Motor neuron (in vitro differentiated cells): ENCODE measurements around the gene SLC22A17. TPM values are rescaled to one million over a fixed set of nuclear protein-coding genes. Genes with fewer than 3 reads are reported as not detected.
"Not testable (repeated sequence)": the region's sequence is repeated elsewhere in the genome, so short reads cannot be mapped to it uniquely, and the experiment has no call there.

ENCODE experiments used
- ATAC-seq, 8 experiments: fragments of 200-7000 bp; cut with Tn5 transposase; replicated peaks in 6 of 8; 2 replicates each; pipeline ENCODE4 v1.8.0; 2021; ENCODE audit warnings: mild to moderate bottlenecking in 8 of 8, moderate library complexity in 8 of 8
- H3K27ac ChIP-seq, 2 donors: fragments of 250-450 bp; sonication (Bioruptor Pico); 2 replicates each; pipeline ENCODE4 v1.9.0; 2021; ENCODE audit warnings: antibody characterized with exemption in 2 of 2, mild to moderate bottlenecking in 2 of 2, moderate library complexity in 1 of 2
- H3K4me1 ChIP-seq, 2 donors: fragments of 250-450 bp; sonication (Bioruptor Pico); replicated peaks in 1 of 2; 2 replicates each; pipeline ENCODE4 v1.6.1; 2021; ENCODE audit warnings: antibody characterized with exemption in 2 of 2, mild to moderate bottlenecking in 2 of 2, moderate library complexity in 1 of 2
- H3K4me3 ChIP-seq, 5 donors: fragments of 250-450 bp; sonication (Bioruptor Pico); 2 replicates each; pipeline ENCODE4 v1.9.0; 2021; ENCODE audit warnings: antibody characterized with exemption in 5 of 5, mild to moderate bottlenecking in 5 of 5, moderate library complexity in 4 of 5
- WGBS, 10 experiments: fragments of 450-650 bp; shearing (Covaris generic); methylation state at CpG; one replicate each; pipeline ENCODE4 v1.0.0; 2022; 5-methylcytosine and 5-hydroxymethylcytosine counted together
- in situ Hi-C, 9 experiments: fragments of 400-800 bp; cut with MboI; loops; one replicate each; pipeline ENCODE4 v1.15.0; 2021; ENCODE audit warnings: low sequenced_read_pairs in 9 of 9, low pct_unique_long_range_greater_than_20kb in 2 of 9; ENCODE audit not compliant: unreplicated experiment in 9 of 9
- total RNA-seq, 8 experiments: library from RNA; unstranded; fragments of 300-600 nt; gene quantifications; 2 replicates each; pipeline versions ENCODE4 v1.2.3 to v1.2.4, GENCODE V29; 2022

Gene SLC22A17
- total RNA-seq, 8 experiments from 2014 or later, result 3.1 to 110 (median 39.3) TPM

GRCh38 chr14:23387916-23388882, 35.5 kb upstream of the SLC22A17 start:
- Histone ChIP-seq H3K4me3 (no peak overlapping the region), H3K27ac (no peak overlapping the region), H3K4me1 (no peaks in the 10 kb centered on the region)
- in situ Hi-C loops, result no loop called here
- 33 to 90% (median 68%) methylated on average over 2 to 12 of the region's 26 CpGs; no CpG with 5 or more reads in 3 of the 10 experiments for WGBS, 10 experiments
- no peak for ATAC-seq

GRCh38 chr14:23386999-23387398, 34.3 kb upstream of the SLC22A17 start:
- H3K4me3 ChIP-seq, result no peak overlapping the region
- in situ Hi-C loops, result no loop called here
- H3K27ac ChIP-seq, result no peak overlapping the region
- H3K4me1 ChIP-seq, result no peaks in the 10 kb centered on the region
- no peak for ATAC-seq
- WGBS, 10 experiments, result 0 to 100% (median 83%) methylated on average over 1 of the region's 1 CpG; no CpG with 5 or more reads in 2 of the 10 experiments

- H3K4me3 ChIP-seq, in situ Hi-C loops, H3K4me1 ChIP-seq, H3K27ac ChIP-seq, ATAC-seq: not testable (repeated sequence)
- 0 to 92% methylated on average over 1 to 7 of the region's 17 CpGs; no CpG with 5 or more reads in 8 of the 10 experiments for WGBS, 10 experiments
These were observed 33.6 kb upstream of the SLC22A17 start for GRCh38 chr14:23386266-23386657.

- H3K27ac ChIP-seq, result no peak overlapping the region
- in situ Hi-C loops, result no loop called here
- no peak for ATAC-seq
- 45 to 100% (median 93%) methylated on average over 1 to 8 of the region's 18 CpGs; no CpG with 5 or more reads in 2 of the 10 experiments for WGBS, 10 experiments
- H3K4me3 ChIP-seq, result no peak overlapping the region
- no peaks in the 10 kb centered on the region for H3K4me1 ChIP-seq
These were observed 33.1 kb upstream of the SLC22A17 start for GRCh38 chr14:23385642-23386265.

- in situ Hi-C loops, result no loop called here
- ATAC-seq, result peak in 1 of 8 experiments; percentile 36
- WGBS, 10 experiments, result 31 to 100% (median 59%) methylated on average over 1 to 2 of the region's 2 CpGs
- no peak overlapping the region for H3K27ac ChIP-seq
- no peaks in the 10 kb centered on the region for H3K4me1 ChIP-seq
- H3K4me3 ChIP-seq, result no peak overlapping the region
These were observed 32.6 kb upstream of the SLC22A17 start for GRCh38 chr14:23385244-23385641.

- ATAC-seq, result no peak
These were observed 31.8 kb upstream of the SLC22A17 start for GRCh38 chr14:23384364-23385080.

GRCh38 chr14:23382731-23383440, 30.2 kb upstream of the SLC22A17 start:
- ATAC-seq, result no peak
- WGBS, 10 experiments, result 13 to 80% (median 68%) methylated on average over 2 to 8 of the region's 10 CpGs; no CpG with 5 or more reads in 3 of the 10 experiments
- in situ Hi-C loops, result no loop called here
- no peak overlapping the region for H3K27ac ChIP-seq
- H3K4me3 ChIP-seq, result no peak overlapping the region
- H3K4me1 ChIP-seq, result no peaks in the 10 kb centered on the region

More at GRCh38 chr14:23384364-23385080, 31.8 kb upstream of the SLC22A17 start:
- in situ Hi-C loops, result no loop called here
- no peak overlapping the region for H3K27ac ChIP-seq
- 24 to 100% (median 81%) methylated on average over 2 to 9 of the region's 29 CpGs for WGBS, 10 experiments
- H3K4me3 ChIP-seq, result no peak overlapping the region
- no peaks in the 10 kb centered on the region for H3K4me1 ChIP-seq

GRCh38 chr14:23382276-23382675, 29.6 kb upstream of the SLC22A17 start:
- Histone ChIP-seq H3K4me3 (no peak overlapping the region), H3K4me1 (no peaks in the 10 kb centered on the region), H3K27ac (no peak overlapping the region)
- in situ Hi-C loops, result no loop called here
- 96% methylated on average over 4 of the region's 6 CpGs; no CpG with 5 or more reads in 9 of the 10 experiments for WGBS, 10 experiments
- no peak for ATAC-seq

GRCh38 chr14:23381871-23382270, 29.2 kb upstream of the SLC22A17 start:
- Histone ChIP-seq H3K27ac (no peak overlapping the region), H3K4me3 (no peak overlapping the region), H3K4me1 (no peaks in the 10 kb centered on the region)
- ATAC-seq, result no peak
- 30 to 50% methylated on average over 1 to 2 of the region's 3 CpGs; no CpG with 5 or more reads in 8 of the 10 experiments for WGBS, 10 experiments
- in situ Hi-C loops, result no loop called here

- Histone ChIP-seq H3K4me1 (no peaks in the 10 kb centered on the region), H3K27ac (no peak overlapping the region), H3K4me3 (no peak overlapping the region)
- no peak for ATAC-seq
- in situ Hi-C loops, result no loop called here
- 42 to 60% methylated on average over 2 of the region's 4 CpGs; no CpG with 5 or more reads in 8 of the 10 experiments for WGBS, 10 experiments
These were observed 28.3 kb upstream of the SLC22A17 start for GRCh38 chr14:23380976-23381375.

GRCh38 chr14:23380197-23380914, 27.7 kb upstream of the SLC22A17 start:
- H3K4me3 ChIP-seq, result no peak overlapping the region
- ATAC-seq, result peak in 4 of 8 experiments; percentile 7 to 66 (median 32)
- in situ Hi-C loops, result no loop called here
- H3K4me1 ChIP-seq, result no peaks in the 10 kb centered on the region
- 7 to 100% (median 68%) methylated on average over 1 to 8 of the region's 16 CpGs; no CpG with 5 or more reads in 2 of the 10 experiments for WGBS, 10 experiments
- no peak overlapping the region for H3K27ac ChIP-seq
